Activated T-cell treated with anti-CD3 and anti-CD28 coated beads, Interleukin-2, amount 50 U/mL, for 1 hour (primary cell): ENCODE results near the gene RAP1A.

ENCODE experiments used
- DNase-seq: peaks from one replicate; pipeline ENCODE4 v3.0.0-alpha.2; 2020

Gene RAP1A

DNA sequence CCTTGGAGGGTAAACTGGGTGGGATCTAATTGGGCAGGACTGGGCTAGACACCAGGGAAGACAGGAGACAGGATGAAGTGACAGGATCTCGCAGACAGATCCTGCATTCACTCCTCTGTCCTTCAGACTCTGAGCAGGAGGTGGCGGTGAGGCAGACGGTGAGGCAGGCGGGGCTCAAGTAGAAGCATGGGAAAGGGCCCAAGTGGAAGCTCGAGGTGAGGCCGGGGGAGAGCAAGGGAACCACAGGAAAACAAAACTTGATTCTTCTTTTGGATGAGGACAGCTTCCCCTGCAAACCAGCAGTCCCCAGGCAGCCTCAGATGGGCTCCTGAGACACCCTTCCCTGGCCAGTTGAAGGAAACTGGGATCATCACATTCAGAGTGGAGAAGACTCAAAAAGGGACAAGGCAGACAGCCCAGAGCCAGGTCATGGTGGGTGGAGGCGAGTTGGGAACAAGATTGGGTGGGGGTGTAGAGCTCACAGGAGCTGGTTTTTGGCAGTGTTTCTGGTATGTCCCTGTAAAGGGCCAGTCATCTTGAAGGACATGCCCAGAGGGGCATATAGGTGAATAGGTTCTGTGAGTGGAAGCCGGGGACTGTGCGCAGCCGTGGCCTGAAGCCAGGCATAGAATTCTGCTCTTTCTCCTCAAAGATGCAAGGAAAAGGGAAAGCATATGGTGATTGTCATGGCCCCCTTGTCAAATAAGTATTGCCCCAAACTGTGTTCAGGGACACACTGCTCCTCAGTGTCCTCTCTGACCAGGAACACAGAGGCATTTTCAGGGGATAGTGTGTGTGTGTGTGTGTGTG lies 101.6 kb downstream of the RAP1A start:
- DNase-seq = no peak

DNA sequence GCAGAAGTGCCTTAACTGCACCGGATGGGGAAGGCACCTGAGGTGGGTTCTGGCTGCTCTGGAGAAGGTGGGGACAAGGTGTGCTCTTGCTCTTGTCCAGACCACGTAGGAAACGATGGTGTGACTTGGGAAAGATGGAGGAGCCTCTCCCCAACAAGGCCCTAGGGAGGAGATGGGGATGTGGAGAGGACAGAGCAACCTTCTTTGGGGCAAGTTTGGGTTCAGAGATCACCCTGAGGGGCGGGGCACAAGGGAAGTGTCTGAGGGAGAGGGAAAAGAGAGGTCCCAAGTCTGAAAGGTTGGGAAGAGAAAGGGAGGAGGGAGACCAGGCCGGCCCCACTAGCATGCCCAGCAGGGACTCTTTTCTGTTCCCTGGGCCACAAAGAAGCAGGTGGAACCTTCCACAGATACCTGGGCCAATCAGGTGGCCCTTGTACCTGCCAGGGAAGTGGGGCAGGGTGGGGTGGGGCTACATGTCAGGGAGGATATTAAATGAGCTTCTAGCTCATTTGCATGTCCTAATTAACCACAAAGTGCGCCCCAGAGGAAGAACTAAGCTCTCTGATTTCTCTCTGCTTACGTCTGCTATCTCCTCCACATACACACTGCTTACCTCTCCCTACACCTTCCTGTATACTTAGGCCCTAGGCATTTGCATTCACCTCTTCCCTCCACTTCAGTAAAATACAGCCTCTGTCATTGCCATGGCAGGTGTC lies 103.7 kb downstream of the RAP1A start:
- peak; percentile 41 for DNase-seq

DNA sequence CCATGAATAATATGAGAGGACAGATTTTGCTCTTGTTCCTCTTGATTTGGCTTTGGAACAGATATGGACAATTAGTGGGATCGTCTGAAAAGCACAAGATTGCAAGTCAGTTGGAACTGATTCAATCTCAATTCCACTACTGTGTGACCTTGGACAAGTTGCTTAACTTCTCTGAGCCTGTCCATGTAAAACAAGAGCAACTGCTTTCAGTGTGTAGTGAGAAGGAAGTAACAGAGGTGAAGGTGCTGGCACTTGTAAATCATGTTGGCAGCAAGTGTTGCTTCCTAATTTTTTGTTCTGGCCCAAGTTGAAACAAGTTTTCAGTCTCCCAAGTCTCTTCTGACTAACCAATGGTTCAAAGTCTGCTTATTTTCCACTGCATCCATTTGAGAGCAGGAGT lies 104.3 kb downstream of the RAP1A start:
- DNase-seq = no peak

DNA sequence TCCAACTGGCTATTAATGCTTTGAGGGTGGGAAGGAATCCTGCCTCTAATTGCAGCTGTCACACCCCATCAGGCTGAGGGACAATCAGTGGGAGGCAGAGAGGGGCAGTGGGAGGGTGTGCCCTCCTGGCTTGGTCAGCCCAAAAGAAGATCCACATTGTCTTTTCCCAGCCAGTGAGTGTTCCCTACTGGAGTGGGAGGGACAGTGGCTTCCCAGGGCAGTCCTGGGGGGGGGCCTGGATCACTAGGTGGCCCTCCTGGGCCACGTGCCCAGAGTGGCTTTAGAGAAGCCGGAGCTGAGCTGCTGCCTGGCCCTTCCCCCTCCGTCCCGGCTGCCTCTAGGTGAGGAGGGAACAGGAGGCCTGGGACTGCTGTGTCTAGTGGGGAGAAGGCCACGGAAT lies 105.6 kb downstream of the RAP1A start:
- no peak for DNase-seq

DNA sequence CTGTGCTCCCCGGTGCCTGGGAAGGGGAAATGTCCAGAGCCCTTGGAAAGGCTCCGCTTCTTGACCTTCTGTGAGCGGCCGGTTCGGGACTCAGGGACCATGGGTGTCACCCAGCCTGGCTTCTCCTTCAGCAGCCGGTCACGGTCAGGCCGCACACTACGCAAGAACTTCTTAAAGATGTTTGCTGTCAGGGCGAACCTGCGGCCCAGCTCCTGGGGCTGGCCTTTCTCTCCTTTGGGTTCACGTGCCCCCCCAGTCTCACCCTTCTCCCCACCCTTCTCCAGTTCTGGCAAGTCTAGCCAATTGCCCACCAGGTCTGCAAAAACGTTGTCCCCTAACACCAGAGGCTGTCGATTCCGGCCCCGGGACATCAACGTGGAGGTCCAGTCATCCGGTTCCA lies 107.5 kb downstream of the RAP1A start:
- no peak for DNase-seq

DNA sequence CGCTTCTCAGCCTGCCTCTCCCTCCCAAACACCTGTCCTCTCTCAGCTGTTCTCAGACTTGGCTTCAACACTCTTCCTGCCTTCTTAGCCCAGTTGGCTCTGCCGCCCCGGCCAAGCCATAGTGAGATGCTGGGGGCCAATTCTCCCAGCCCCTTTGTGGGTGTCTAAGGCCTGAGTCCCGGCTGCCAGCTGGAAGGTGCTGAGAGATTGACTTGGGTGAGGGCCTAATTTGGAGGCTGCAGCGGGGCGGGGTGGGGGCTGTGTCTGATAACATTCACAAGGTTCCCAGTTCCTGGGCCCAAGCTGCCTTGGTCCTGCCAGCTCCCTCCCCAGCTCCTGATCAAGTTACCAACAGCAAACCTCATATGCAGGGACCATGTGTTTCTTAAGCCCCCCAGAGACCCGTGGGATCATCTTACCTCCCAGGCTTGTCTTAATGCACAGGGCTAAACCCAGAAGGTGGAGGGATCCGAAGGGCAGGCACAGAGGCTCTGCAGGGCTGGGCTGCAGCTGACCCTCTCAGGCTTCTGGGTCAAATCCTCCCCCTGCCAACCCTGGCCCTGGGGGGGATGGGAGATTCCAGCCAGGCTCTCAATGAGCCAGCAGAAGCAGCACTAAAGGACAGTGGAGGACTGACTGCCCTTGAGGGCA lies 109.8 kb downstream of the RAP1A start:
- DNase-seq = no peak

DNA sequence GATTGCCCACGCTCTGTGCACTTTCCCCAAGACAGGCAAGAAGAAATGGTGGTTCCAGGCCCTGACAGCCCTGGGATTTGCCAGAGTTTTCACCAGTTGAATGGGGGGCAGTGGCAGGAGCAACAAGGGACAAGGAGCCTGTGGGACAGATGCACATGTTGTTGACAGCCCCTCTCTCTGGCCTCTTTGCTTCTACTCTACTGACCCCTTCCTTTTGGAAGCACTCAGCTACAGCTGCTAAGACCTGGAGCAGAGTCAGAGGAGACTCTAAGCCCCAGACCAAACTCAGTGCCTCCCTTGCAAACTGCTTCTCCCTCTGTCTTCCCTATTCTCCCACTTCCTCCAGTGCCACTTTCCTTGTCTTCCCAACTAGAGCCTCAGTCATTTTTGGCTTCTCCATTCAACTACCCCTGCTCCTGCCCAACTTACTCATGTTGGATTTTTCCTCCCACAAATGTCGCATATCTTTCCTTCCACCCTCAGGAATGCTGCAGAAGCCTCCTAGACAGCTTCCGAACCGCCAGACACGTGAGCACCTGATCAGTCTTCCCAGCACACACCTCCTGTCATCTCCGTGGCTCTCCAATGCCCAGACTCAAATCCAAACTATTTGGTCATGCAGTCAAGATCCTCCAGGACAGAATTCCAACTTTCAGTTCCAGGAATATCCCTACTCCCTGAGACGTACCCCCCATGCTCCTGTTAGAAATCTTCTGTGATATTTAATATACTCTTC lies 110.5 kb downstream of the RAP1A start:
- no peak for DNase-seq

DNA sequence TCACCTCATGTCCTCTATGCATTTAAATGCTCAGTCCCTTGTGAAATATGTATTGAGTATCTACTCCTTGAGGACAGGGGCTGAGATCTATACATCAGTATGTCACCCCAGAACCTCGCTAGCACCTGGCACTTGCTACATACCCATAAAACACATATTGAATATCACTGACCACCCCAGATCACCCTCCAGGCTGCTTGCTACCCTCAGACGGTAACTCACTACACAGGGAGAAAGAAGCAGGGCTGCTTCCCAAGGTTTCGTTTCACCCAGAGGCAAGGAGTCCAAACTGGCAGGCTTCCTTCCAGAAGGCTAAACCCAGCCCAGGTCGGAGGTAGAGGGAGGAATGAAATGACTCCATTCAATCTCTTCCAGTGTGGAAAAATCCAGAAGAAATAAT lies 111.1 kb downstream of the RAP1A start:
- DNase-seq = no peak

DNA sequence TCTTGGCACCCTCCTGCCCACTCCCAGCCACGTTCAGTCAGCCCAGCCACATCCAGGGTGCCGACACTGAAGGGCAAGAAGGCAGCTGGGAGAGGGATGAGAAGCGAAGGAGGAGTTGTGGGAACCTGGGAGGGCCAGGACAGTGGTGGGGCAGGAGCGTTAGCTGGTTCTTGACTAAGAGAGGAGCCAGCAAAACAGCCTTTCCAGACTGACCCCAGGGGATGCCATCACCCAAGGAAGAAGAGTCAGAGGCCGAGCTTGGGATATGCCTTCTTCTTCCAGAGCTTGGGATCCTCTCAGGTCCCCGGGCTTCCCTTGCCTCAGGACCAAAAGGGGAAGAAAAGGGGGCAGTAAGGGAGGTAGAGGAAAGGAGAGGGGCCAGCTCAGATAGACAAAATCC lies 112.4 kb downstream of the RAP1A start:
- no peak for DNase-seq

DNA sequence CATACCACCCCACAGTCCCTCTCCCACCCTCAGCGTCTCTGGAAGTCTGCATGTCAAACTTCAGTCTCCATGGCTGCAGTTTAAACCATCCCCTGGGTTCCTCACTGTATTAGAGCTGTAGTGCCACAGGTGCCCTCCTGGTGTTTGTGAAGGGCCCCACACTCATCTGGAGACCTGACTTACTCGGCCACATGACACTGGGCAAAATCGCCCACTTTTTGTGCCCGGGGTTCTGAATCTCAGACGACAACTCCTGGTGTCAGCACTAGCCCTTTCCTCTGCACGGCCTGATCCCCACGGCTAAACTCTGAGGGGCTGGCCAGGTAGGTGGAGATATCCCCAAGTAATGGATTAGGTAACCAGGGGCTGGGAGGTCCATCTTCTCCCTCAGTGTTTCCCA lies 113.1 kb downstream of the RAP1A start:
- DNase-seq = no peak

DNA sequence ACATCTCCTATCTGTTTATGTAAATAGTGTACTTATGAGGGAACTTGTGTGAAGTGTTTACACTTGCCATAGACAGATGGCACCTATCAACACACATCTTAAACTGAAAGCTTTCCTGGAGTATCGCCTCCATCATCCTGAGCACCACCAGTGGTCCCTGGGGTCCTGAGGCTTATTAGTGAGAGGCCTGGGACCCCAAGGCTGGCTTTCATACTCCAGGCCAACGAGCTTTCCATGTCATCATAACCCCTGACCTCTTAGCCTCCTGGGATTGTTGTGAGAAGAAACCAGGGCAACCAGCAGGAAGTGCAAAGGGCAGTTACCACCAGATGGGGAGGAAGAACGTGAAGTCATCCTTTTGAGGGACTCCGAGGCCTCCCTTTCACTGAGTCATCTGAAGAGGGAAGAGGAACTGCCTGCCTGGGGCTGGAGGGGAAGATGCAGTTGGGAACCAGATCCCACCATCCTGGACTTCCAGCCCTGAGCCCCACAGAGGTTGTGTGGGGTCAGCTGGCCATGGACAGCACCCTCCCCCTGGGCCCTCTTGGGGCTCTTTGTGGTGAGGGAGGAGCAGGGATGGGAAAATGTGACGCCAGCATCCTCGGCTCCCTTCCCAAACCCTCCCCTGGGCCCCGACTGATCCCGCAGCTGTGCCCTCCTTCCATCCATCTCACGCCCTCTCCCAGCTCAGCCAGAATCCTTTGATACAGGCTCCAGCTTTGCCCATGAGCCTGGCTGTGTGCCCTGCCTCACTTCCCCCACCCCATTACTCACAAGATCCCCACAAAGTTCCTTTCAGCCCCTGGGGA lies 113.8 kb downstream of the RAP1A start:
- DNase-seq = no peak

DNA sequence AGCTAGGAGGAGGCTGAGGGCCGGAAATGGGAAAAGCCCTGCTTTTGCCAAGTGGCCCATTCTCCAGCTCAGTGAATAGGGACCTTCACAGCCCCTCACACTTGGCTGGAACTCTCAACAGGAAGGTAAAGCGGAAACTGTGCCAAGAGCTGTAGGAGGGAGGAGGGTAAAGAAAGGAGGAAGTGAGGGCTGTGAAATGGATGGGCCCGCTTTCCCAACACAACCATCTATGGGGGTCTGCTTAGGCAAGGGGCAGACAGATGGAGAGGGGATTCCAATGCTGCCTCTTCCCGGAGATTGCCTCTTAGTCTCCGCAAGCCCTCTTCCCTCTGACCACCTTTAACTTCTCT lies 114.4 kb downstream of the RAP1A start:
- DNase-seq = no peak

DNA sequence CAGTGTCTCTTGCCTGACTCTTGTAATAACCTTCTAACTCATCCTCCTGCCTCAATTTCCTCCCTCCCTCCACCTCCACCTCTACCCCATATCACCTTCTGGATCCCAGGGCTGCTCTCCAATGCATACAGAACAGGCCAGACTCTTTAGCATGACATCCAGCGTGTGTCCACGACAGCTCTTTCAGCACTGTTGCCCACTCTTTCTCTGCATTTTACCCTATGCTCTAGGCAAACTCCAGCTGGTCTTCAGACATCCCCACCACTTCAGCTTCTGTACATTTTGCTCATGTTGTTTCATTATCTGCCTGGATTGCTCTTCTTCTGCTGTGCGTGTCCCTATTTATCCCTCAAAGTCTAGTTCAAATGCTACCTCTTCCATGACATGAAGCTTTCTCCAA lies 114.8 kb downstream of the RAP1A start:
- no peak for DNase-seq

DNA sequence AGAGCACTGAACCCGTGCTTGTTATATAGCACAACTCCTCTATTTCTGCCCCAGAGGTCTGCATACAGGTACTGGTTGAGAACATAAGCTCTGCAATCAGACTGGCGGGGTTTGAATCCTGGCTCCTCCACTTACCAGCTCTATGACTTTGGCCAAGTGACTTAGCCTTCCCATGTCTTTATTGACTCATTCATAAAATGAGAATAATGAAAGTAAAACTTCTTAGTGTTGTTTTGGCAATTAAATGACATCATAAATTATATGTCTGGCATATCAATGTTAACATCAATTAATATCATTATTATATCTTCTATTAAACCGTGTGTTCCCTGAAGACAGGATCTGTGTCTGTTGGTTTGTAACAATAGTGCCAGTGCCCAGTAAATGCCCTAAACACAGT lies 115.3 kb downstream of the RAP1A start:
- no peak for DNase-seq

DNA sequence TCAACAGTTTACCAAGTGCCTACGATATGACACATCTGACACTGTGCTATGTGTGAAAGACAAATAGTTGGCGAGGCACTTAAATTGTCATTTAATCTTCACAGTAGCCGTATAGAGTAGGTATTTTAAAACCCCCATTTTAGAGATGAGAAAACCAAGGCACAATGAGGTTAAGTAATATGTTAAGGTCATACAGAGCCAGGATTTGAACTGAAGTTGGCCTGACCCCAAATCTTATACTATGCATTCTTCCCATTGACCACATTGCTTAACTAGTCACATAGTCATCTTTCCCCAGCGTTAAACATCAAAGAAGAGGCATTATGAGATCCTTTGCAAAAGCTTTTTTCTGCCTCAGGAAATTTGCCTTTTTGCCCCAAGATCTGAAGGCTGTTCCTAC lies 115.7 kb downstream of the RAP1A start:
- no peak for DNase-seq

DNA sequence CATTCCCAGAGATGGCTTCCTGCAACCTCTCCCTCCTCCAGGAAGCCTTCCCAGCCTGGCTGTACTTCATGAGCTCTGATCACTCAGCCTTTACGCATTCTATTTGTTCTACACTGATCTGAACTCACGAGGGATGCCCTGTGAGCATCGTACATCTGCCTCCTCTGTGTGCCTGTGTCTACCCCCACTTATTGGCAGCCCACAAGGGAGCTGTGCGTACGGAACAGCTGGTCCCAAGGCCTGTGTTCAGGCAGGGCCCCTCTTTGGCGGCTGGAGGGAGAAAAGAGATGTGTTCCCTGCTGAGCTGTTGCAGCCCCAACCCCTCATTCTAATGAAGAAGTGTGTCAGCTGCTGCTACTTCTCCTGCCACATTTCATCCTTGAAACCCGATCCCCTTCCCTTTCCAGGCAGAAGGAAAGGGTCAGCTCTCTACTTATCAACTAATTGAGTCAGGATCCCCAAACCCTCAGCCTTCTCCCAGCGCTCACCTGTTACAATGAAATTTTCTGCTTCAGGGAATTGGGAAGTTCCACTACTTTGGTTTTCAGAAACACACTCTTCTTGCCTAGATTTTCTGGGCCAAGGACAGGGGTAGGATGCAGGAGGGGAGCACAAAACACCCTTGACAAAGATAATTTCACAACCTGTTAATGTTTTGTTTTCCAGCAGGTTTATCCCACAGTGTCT lies 116.4 kb downstream of the RAP1A start:
- DNase-seq = no peak

DNA sequence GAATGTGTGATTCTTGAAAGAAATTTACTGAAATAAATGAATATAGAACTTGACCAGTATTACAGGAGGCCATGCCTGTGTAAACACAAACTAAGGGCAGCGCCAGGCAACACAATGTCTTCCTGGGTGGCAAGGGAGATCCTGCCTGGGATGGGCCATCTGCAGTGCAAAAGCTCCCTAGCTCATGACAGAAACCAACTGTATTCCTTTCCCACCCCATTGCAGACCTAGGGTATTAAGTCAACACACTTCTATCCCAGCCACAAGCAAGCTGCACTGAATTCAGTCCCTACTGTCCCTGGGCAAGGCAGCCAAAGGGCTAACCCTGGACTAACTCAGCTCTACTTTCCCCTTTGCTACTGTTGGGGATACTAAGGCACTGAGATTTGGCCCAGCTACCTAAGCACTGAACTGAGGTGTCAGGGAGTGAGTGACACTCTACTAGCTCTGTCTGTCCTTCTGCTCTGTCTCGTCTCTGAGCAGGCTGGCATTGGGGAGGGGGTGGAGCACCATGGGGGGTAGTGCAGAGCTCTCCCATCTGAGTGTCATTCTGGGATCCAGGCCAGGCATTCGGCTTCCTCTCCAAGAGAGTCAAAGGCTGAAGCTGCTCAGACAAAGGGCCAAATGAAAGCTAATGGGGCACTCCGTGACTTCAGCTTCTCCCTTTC lies 117.1 kb downstream of the RAP1A start:
- no peak for DNase-seq

DNA sequence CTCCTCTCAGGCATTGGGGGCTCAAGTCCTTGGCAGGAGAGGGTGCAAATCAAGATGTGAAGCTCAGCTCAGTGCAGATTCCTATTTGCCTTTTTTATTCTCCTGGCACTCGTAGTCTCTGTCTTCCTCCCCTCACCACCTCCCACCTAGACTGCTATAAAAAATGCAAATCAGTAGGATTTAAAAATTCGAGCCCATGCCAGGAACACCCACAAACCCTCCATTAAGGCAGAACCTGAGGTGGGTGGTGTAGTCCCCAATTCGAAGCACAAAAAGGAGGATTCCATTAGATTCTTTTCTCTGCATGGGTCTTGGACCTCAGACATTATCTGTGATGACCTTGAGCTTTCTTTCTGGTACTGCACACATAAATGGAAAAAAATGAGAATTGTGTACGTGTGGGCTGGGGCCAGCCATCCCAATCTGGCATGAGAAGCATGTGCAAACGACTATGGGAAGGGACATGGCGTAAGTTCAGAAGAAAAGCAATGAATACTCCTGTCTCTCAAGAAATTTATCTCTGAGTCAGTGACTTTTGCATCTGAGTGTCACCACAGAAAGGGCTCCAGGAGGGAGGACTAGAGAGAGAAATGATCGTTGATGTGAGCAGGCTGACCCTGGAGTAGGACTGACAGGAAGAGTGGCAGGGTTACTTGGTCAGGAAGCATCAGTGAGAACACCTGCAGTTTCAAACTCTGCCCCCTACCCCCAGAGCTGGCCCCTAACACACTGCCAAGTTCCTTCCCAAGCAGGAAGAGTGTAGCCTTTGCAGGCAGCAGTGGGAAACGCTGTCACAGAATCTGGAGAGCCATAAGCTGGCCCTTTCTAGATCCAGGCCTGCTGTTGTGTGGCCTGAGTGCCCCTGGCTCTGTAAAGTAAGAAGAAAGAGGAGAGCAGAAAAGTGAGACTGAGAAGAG lies 117.9 kb downstream of the RAP1A start:
- no peak for DNase-seq

DNA sequence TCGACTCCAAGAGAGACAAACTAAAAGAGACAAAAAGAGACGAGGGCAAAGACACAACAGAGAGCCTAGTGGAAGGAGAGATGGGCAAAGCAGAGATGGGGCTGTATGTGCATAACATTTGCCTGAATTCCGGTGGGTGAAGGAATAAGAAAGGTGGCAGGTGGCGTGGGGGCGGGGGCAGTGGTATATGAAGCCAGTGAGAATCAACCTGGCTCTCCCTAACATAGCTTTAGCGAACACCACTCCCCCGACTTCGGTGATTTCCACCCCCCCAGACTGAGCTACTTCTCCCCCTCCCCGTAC lies 118.5 kb downstream of the RAP1A start:
- no peak for DNase-seq

DNA sequence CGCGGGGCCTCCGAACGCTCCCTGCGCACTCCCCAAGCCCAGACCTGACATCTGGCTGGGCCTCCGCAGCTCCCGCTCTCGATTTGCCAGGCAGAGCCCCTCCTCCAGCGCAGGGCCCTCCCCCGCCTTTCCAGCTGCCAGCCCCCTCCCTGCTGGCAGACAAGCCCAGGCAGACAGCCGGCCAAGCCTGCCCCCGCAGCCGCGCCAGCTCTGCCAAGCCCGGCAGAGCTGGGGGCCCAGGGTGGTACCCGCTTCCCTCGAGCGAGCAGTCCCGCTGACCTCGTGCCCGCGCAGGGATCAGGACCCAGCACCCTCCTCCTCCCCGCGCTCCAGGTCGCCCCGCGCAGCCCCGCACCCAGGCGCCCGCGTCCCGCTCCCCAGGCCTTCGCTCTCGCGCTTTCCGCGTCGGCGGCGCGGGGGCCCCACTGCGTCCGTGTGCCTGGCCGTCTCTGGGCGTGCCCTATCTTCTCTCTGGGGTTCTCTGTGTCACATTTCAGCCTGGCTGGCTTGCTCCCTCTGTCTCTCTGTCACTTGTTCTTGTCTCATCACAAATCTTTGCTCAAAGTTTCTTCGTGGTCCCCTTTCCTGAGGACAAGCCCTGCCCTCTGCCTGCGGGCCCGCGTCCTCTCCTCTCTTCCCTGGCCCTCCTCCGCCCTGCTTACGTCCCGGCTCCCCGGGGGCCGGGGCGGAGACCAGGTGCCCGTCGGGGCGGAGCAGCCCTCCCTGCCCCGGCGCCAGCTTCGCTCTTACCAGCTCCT lies 119.0 kb downstream of the RAP1A start:
- peak; percentile 59 for DNase-seq
